Fibroblast of lung (primary cell): Measurements from ENCODE around the gene HINT3.

Source experiments
- CTCF ChIP-seq, 2 donors: IDR thresholded peaks in 1 of 2; conservative IDR thresholded peaks in 1 of 2; 1 replicate in 1 of 2; 2 replicates in 1 of 2; pipeline ENCODE4 v1.5.1; 2011 to 2012; ENCODE audit warnings: low read length in 2 of 2, control low read depth in 1 of 2, inconsistent platforms in 1 of 2, low read depth in 1 of 2, mild to moderate bottlenecking in 1 of 2
- EZH2 ChIP-seq: IDR thresholded peaks from 2 replicates; pipeline ENCODE4 v1.5.1; 2012; ENCODE audit warnings: low read length, control low read depth, mild to moderate bottlenecking; ENCODE audit errors: missing control alignments

DNA sequence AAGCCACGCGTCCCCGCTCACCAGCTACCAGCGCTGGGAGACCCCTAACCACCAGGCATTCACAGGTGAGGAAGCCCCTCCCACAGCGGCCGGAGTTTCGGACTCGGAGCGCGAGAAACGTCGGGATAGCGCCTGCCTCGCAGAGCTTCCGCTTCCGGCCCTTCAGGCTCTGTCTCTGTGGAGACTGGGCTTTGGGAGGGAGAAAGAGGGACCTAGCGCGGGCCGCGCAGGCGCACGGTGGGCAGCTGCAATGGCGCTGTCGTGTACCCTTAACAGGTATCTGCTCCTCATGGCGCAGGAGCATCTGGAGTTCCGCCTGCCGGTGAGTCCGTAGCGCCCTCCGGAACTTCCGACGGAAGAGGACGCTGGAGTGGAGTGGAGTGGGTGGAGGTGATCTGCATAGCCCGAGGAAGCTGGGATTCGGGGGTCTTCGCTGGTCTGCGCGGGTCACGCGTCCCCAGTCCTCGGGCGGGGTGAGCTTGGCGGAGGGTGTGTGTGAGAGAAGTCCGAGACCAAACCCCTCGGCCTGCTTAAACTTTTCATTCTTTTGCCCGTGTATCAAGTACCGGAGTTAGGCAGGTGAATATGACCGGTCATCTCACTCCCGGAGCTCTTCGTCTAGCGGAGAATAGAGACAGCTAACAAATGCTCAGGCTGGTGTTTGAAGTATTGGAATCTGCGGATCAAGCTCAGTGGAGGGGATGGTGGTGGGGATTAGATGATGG, 29.9 kb downstream of the HINT3 start, which contains the start of gene TRMT11:
- TF ChIP-seq CTCF (conservative IDR thresholded peaks at IDR 0.05 in 1 of 2, IDR thresholded peaks at IDR 0.05 in 1 of 2; ENCODE audit: low read depth in 1 of 2, low read length in 2 of 2) (peak in 1 of 2 donors; percentile 5), EZH2 (no peak)
